SK-N-SH (cell line): Measurements from ENCODE around the gene SCN8A. TPM values are rescaled to one million over a fixed set of nuclear protein-coding genes. Genes with fewer than 3 reads are reported as not detected.

Experiments used
- CTCF ChIA-PET: fragments of 300-600, 350-600 bp; formaldehyde crosslinking; extraction: SDS; loops from one replicate; lab custom pipeline; 2021; lab: Yijun Ruan, JAX
- POLR2A ChIA-PET: fragments of 350-600 bp; sonication (Branson Sonifier 250); formaldehyde crosslinking; extraction: SDS; loops from one replicate; lab custom pipeline; 2020; ENCODE audit warnings: antibody characterized with exemption, inconsistent platforms; lab: Yijun Ruan, JAX
- DNase-seq: peaks from one replicate; pipeline ENCODE4 v3.0.0; 2012
- H2AFZ ChIP-seq: fragments of 200-600 bp; sonication (generic); 2 replicates; pipeline ENCODE4 v1.8.1; 2016; ENCODE audit warnings: antibody characterized with exemption, mild to moderate bottlenecking, low read depth
- H3F3A ChIP-seq: fragments of 200-600 bp; sonication (generic); replicated peaks from 2 replicates; pipeline ENCODE3; 2016; ENCODE audit warnings: antibody characterized with exemption, mild to moderate bottlenecking; ENCODE audit not compliant: insufficient read depth
- H3K27ac ChIP-seq, 2 experiments: fragments of 200-500 bp in 1 of 2; fragments of 200-600 bp in 1 of 2; sonication (Bioruptor generic) in 1 of 2; sonication (generic), shearing (Covaris generic) in 1 of 2; 2 replicates each; pipeline versions ENCODE4 v1.5.1 to v1.6.1; 2014 to 2016; ENCODE audit warnings: low read depth in 2 of 2, inconsistent platforms in 1 of 2, low read length in 1 of 2, mild to moderate bottlenecking in 1 of 2, mixed read lengths in 1 of 2
- H3K27me3 ChIP-seq: fragments of 200-600 bp; sonication (generic), shearing (Covaris generic); 2 replicates; pipeline ENCODE4 v1.6.1; 2016; ENCODE audit warnings: mixed run types; ENCODE audit not compliant: insufficient read depth
- H3K36me3 ChIP-seq, 2 experiments: fragments of 200-500 bp in 1 of 2; fragments of 200-600 bp in 1 of 2; sonication (Bioruptor generic) in 1 of 2; sonication (generic) in 1 of 2; replicated peaks in 1 of 2; 2 replicates each; pipeline versions ENCODE3 to v1.5.1; 2014 to 2016; ENCODE audit warnings: low read length in 1 of 2, mild to moderate bottlenecking in 1 of 2; ENCODE audit not compliant: insufficient read depth in 2 of 2, control insufficient read depth in 1 of 2
- H3K4me1 ChIP-seq, 2 experiments: fragments of 200-500 bp in 1 of 2; fragments of 200-600 bp in 1 of 2; sonication (Bioruptor generic) in 1 of 2; sonication (generic), shearing (Covaris generic) in 1 of 2; 2 replicates each; pipeline versions ENCODE4 v1.5.1 to v1.6.1; 2014 to 2016; ENCODE audit warnings: low read depth in 1 of 2, low read length in 1 of 2, mixed run types in 1 of 2; ENCODE audit not compliant: insufficient read depth in 2 of 2, control insufficient read depth in 1 of 2
- H3K4me2 ChIP-seq: fragments of 200-600 bp; sonication (generic), shearing (Covaris generic); 2 replicates; pipeline ENCODE4 v1.6.1; 2017; ENCODE audit warnings: mixed run types
- H3K4me3 ChIP-seq, 2 experiments: fragments of 200-500 bp in 1 of 2; fragments of 200-600 bp in 1 of 2; sonication (Bioruptor generic) in 1 of 2; sonication (generic), shearing (Covaris generic) in 1 of 2; 2 replicates each; pipeline versions ENCODE4 v1.5.1 to v1.8.1; 2014 to 2016; ENCODE audit warnings: low read depth in 2 of 2, inconsistent platforms in 1 of 2, low read length in 1 of 2, mild to moderate bottlenecking in 1 of 2, mixed read lengths in 1 of 2, moderate library complexity in 1 of 2
- H3K79me2 ChIP-seq: fragments of 200-600 bp; sonication (generic); 2 replicates; pipeline ENCODE4 v1.8.1; 2017; ENCODE audit warnings: mild to moderate bottlenecking; ENCODE audit not compliant: insufficient read depth
- H3K9ac ChIP-seq: fragments of 200-600 bp; sonication (generic); 2 replicates; pipeline ENCODE4 v1.6.1; 2017; ENCODE audit warnings: mixed run types
- H3K9me2 ChIP-seq: fragments of 200-600 bp; sonication (generic); 2 replicates; pipeline ENCODE4 v1.6.1; 2017; ENCODE audit warnings: mixed run types
- H3K9me3 ChIP-seq: fragments of 200-600 bp; sonication (generic); 2 replicates; pipeline ENCODE4 v1.6.1; 2017; ENCODE audit warnings: mixed run types, mild to moderate bottlenecking, moderate library complexity
- H4K20me1 ChIP-seq: fragments of 200-600 bp; sonication (generic); 2 replicates; pipeline ENCODE4 v1.6.1; 2017; ENCODE audit warnings: mild to moderate bottlenecking, mixed run types; ENCODE audit not compliant: insufficient read depth
- CHD2 ChIP-seq: fragments of 150-350 bp; IDR thresholded peaks from 2 replicates; pipeline ENCODE4 v1.6.1; 2018; ENCODE audit warnings: low read length; ENCODE audit not compliant: partially characterized antibody
- ELF1 ChIP-seq: IDR thresholded peaks from 2 replicates; pipeline ENCODE4 v1.4.0; 2012
- FOSL2 ChIP-seq: IDR thresholded peaks from 2 replicates; pipeline ENCODE4 v1.4.0; 2012; ENCODE audit warnings: low read depth, mild to moderate bottlenecking, moderate library complexity, borderline replicate concordance
- FOXJ3 ChIP-seq: sonication (generic); formaldehyde crosslinking; IDR thresholded peaks from 2 replicates; pipeline ENCODE4 v1.5.1; 2020; ENCODE audit warnings: mild to moderate bottlenecking, missing genetic modification reagents
- FOXM1 ChIP-seq: IDR thresholded peaks from 2 replicates; pipeline ENCODE4 v1.4.0; 2012; ENCODE audit warnings: low read depth, mild to moderate bottlenecking
- NFIC ChIP-seq: IDR thresholded peaks from 2 replicates; pipeline ENCODE4 v1.4.0; 2012; ENCODE audit warnings: borderline replicate concordance
- RCOR1 ChIP-seq: fragments of 150-350 bp; IDR thresholded peaks from 2 replicates; pipeline ENCODE4 v1.6.1; 2017; ENCODE audit warnings: antibody characterized with exemption, low read length
- RXRA ChIP-seq: IDR thresholded peaks from 2 replicates; pipeline ENCODE4 v1.4.0; 2012; ENCODE audit warnings: low read depth, mild to moderate bottlenecking, borderline replicate concordance
- SIN3A ChIP-seq: IDR thresholded peaks from 2 replicates; pipeline ENCODE4 v1.6.1; 2012; ENCODE audit warnings: low read depth, mild to moderate bottlenecking, low read length, moderate library complexity, borderline replicate concordance
- WGBS: methylation state at CpG from one replicate; pipeline ENCODE4 v1.1.6; 2017; ENCODE audit warnings: low lambda C conversion rate; 5-methylcytosine and 5-hydroxymethylcytosine counted together
- polyA plus RNA-seq, 3 experiments: library from polyadenylated mRNA; depleted of rRNA; stranded (reverse); fragments of >200 nt; gene quantifications; 2 replicates each; pipeline ENCODE4 v1.2.3, GENCODE V29; 2012
- TF ChIP-seq, protein P1 (sequence below): IDR thresholded peaks from 2 replicates; pipeline ENCODE4 v1.4.0; 2012; ENCODE audit warnings: low read depth, borderline replicate concordance
- TF ChIP-seq, protein P2 (sequence below): fragments of 200-600 bp; sonication (generic); IDR thresholded peaks from 2 replicates; pipeline ENCODE4 v1.6.1; 2017; ENCODE audit warnings: antibody characterized with exemption, mild to moderate bottlenecking, moderate library complexity
- TF ChIP-seq, protein P3 (sequence below): IDR thresholded peaks from 2 replicates; pipeline ENCODE4 v1.4.0; 2012; ENCODE audit warnings: low read depth, borderline replicate concordance

Gene SCN8A
- polyA plus RNA-seq, 1 of the 3 experiments (the other 2 are of a cell fraction) = 7.1 TPM

DNA sequence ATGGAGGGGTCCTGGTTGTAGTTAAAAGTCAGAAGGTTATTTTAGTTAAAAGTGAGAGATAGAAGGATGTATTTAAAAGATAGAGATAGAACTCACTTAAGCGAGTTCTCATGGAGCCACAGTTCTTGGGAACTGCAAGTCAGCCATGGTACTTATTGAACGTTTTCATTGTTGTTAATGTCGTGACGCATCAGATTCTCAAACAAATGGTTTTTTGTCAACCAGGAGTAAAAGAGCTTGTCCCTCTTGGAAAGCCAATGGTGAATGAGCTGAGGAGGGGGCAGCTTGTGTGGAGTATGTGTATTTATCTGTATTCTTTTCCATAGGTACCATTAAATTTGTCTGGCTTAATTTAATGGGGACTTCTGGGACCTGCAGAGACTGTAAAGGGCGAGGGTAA is 188.8 kb downstream of the SCN8A start:
- ChIA-PET POLR2A (no interaction called here), CTCF (no interaction called here)
- DNase-seq = no peak
- no peaks in the 10 kb centered on the region for H3K27me3 ChIP-seq
- H3K36me3 ChIP-seq = peaks cover 15 to 16% of the 10 kb centered on the region in 2 experiments
- H3K4me2 ChIP-seq = no peak overlapping the region
- no peaks in the 10 kb centered on the region for H3K79me2 ChIP-seq
- no peak overlapping the region for H3K27ac ChIP-seq
- H3K9ac ChIP-seq = no peak overlapping the region
- H3K9me2 ChIP-seq = no peaks in the 10 kb centered on the region
- H3K4me3 ChIP-seq = no peak overlapping the region
- no peaks in the 10 kb centered on the region for H3F3A ChIP-seq
- TF ChIP-seq, protein P1, sequence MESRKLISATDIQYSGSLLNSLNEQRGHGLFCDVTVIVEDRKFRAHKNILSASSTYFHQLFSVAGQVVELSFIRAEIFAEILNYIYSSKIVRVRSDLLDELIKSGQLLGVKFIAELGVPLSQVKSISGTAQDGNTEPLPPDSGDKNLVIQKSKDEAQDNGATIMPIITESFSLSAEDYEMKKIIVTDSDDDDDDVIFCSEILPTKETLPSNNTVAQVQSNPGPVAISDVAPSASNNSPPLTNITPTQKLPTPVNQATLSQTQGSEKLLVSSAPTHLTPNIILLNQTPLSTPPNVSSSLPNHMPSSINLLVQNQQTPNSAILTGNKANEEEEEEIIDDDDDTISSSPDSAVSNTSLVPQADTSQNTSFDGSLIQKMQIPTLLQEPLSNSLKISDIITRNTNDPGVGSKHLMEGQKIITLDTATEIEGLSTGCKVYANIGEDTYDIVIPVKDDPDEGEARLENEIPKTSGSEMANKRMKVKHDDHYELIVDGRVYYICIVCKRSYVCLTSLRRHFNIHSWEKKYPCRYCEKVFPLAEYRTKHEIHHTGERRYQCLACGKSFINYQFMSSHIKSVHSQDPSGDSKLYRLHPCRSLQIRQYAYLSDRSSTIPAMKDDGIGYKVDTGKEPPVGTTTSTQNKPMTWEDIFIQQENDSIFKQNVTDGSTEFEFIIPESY = no peak
- TF ChIP-seq SIN3A (no peak), FOSL2 (no peak), ELF1 (no peak), RXRA (no peak), FOXM1 (no peak), FOXJ3 (CRISPR knock-in tag) (no peak), NFIC (no peak), RCOR1 (no peak)
- TF ChIP-seq, protein P2, sequence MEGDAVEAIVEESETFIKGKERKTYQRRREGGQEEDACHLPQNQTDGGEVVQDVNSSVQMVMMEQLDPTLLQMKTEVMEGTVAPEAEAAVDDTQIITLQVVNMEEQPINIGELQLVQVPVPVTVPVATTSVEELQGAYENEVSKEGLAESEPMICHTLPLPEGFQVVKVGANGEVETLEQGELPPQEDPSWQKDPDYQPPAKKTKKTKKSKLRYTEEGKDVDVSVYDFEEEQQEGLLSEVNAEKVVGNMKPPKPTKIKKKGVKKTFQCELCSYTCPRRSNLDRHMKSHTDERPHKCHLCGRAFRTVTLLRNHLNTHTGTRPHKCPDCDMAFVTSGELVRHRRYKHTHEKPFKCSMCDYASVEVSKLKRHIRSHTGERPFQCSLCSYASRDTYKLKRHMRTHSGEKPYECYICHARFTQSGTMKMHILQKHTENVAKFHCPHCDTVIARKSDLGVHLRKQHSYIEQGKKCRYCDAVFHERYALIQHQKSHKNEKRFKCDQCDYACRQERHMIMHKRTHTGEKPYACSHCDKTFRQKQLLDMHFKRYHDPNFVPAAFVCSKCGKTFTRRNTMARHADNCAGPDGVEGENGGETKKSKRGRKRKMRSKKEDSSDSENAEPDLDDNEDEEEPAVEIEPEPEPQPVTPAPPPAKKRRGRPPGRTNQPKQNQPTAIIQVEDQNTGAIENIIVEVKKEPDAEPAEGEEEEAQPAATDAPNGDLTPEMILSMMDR = no peak
- TF ChIP-seq, protein P3, sequence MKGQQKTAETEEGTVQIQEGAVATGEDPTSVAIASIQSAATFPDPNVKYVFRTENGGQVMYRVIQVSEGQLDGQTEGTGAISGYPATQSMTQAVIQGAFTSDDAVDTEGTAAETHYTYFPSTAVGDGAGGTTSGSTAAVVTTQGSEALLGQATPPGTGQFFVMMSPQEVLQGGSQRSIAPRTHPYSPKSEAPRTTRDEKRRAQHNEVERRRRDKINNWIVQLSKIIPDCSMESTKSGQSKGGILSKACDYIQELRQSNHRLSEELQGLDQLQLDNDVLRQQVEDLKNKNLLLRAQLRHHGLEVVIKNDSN = no peak
- no peaks in the 10 kb centered on the region for H4K20me1 ChIP-seq
- H2AFZ ChIP-seq = no peak overlapping the region
- no peaks in the 10 kb centered on the region for H3K9me3 ChIP-seq
- no peaks in the 10 kb centered on the region for H3K4me1 ChIP-seq
- 93% methylated on average over 5 of the region's 5 CpGs for WGBS

DNA sequence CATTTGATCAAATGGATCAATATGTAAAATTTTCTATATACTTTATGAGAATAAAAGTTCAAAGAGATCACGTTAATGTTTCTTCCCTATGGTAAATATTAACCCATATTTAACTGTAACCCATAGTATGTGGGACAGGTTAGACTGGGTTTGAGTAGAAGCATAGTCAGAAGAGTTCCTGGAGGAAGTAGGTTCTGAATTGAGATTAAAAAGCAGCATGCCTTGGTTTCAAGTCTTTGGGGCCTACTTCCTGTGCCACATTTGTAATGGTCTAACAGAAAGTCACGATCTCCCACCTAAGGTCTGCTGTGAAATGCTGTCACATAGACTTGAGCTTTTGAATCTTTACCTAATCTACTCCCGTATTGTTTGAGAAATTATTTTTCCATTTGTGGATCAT is 193.7 kb downstream of the SCN8A start:
- POLR2A ChIA-PET = no interaction called here
- H3K27me3 ChIP-seq = no peaks in the 10 kb centered on the region
- CTCF ChIA-PET = interaction anchor here (0.9 kb wide), 1 partner anchor 90 kb away, joined by 5 read pairs; no protein-coding TSS in a partner anchor
- H3K36me3 ChIP-seq = peaks cover 14 to 22% of the 10 kb centered on the region in 2 experiments
- H3K9me2 ChIP-seq = no peaks in the 10 kb centered on the region
- no peaks in the 10 kb centered on the region for H3K79me2 ChIP-seq
- peaks cover 0 to 5% of the 10 kb centered on the region in 2 experiments; a peak in 2 of 4 replicates for H3K4me1 ChIP-seq
- TF ChIP-seq FOXJ3 (CRISPR knock-in tag) = no peak
- TF ChIP-seq CHD2 = no peak
- no peak overlapping the region for H3K4me3 ChIP-seq
- H3K9ac ChIP-seq = no peak overlapping the region
- no peak overlapping the region for H3K4me2 ChIP-seq
- no peaks in the 10 kb centered on the region for H3K9me3 ChIP-seq
- DNase-seq = no peak
- no peaks in the 10 kb centered on the region for H3F3A ChIP-seq
- 94% methylated on average over 3 of the region's 3 CpGs for WGBS
- no peak overlapping the region for H2AFZ ChIP-seq
- H3K27ac ChIP-seq = no peak overlapping the region
- no peaks in the 10 kb centered on the region for H4K20me1 ChIP-seq
